Panc1 (cell line): Measurements from ENCODE around the gene ADAM11. TPM values are rescaled to one million over a fixed set of nuclear protein-coding genes. Genes with fewer than 3 reads are reported as not detected.
A peak's percentile ranks its signal among the peaks of the same experiment; 100 is the strongest.

Experiments
- ATAC-seq: fragments of 200-7000 bp; cut with Tn5 transposase; 2 replicates; pipeline ENCODE4 v1.9.1; 2020; ENCODE audit warnings: mild to moderate bottlenecking, moderate library complexity
- BruUV-seq: library from RNA; stranded (reverse); fragments of 400-500 nt; replicated peaks from 2 replicates; lab custom pipeline; 2021; lab: Mats Ljungman, UMichigan
- CTCF ChIA-PET: fragments of 300-600 bp; sonication (Branson Sonifier 250); formaldehyde crosslinking; loops from one replicate; lab custom pipeline; 2022; ENCODE audit warnings: antibody characterized with exemption; lab: Charles Lee
- POLR2A ChIA-PET: fragments of 300-600 bp; sonication (Branson Sonifier 250); formaldehyde crosslinking; loops from one replicate; lab custom pipeline; 2022; ENCODE audit warnings: antibody characterized with exemption; lab: Charles Lee
- DNase-seq: peaks from one replicate; pipeline ENCODE4 v3.0.0-alpha.2; 2010; ENCODE audit warnings: low read depth, low spot score
- H3K27ac ChIP-seq: 2 replicates; pipeline ENCODE4 v1.5.1; 2011; ENCODE audit warnings: mild to moderate bottlenecking, low read length, inconsistent platforms
- H3K27me3 ChIP-seq: fragments of 200-500 bp; sonication (Bioruptor generic); 2 replicates; pipeline ENCODE4 v1.6.0; 2014; ENCODE audit warnings: low read length, inconsistent platforms; ENCODE audit not compliant: control insufficient read depth, insufficient read depth
- H3K36me3 ChIP-seq: fragments of 200-500 bp; sonication (Bioruptor generic); 2 replicates; pipeline ENCODE4 v1.5.1; 2014; ENCODE audit warnings: inconsistent platforms, mild to moderate bottlenecking, low read length, moderate library complexity; ENCODE audit not compliant: control insufficient read depth, insufficient read depth
- H3K4me1 ChIP-seq: 2 replicates; pipeline ENCODE4 v1.5.1; 2011; ENCODE audit warnings: inconsistent platforms, mild to moderate bottlenecking, low read length, moderate library complexity; ENCODE audit not compliant: control insufficient read depth, insufficient read depth
- H3K4me3 ChIP-seq, 2 experiments: 2 replicates each; pipeline ENCODE4 v1.5.1; 2011 to 2012; ENCODE audit warnings: low read depth in 2 of 2, low read length in 2 of 2, mild to moderate bottlenecking in 2 of 2, inconsistent platforms in 1 of 2, moderate library complexity in 1 of 2
- H3K9me3 ChIP-seq: fragments of 200-500 bp; sonication (Bioruptor generic); 2 replicates; pipeline ENCODE4 v1.5.1; 2014; ENCODE audit warnings: low read depth, mild to moderate bottlenecking, inconsistent platforms, low read length, moderate library complexity; ENCODE audit not compliant: control insufficient read depth, insufficient read depth
- CTCF ChIP-seq: fragments of 450-650 bp; IDR thresholded peaks from 2 replicates; pipeline ENCODE4 v1.5.1; 2017; ENCODE audit warnings: mild to moderate bottlenecking
- POLR2AphosphoS5 ChIP-seq: IDR thresholded peaks from 2 replicates; pipeline ENCODE4 v1.6.1; 2012; ENCODE audit warnings: mild to moderate bottlenecking, low read depth, low read length, moderate library complexity
- SIN3A ChIP-seq: IDR thresholded peaks from 2 replicates; pipeline ENCODE4 v1.6.1; 2012; ENCODE audit warnings: low read depth, mild to moderate bottlenecking, low read length, moderate library complexity, borderline replicate concordance; ENCODE audit not compliant: insufficient read depth
- TCF7L2 ChIP-seq: IDR thresholded peaks from 2 replicates; pipeline ENCODE4 v1.6.1; 2011; ENCODE audit warnings: mild to moderate bottlenecking, low read depth, low read length, inconsistent platforms
- in situ Hi-C: cut with HindIII; loops from 2 replicates; pipeline ENCODE4 v1.10.0; 2016; ENCODE audit warnings: low sequenced_read_pairs, low pct_unique_long_range_greater_than_20kb
- intact Hi-C: fragments of 100-400 bp; cut with micrococcal nuclease; formaldehyde crosslinking; loops from one replicate; pipeline ENCODE4 v1.10.0; 2022; ENCODE audit not compliant: unreplicated experiment
- total RNA-seq: library from RNA; stranded (reverse); gene quantifications from one replicate; pipeline ENCODE4 v1.2.1, GENCODE V29; 2021; ENCODE audit not compliant: unreplicated experiment
- TF ChIP-seq, protein P1 (sequence below), 2 experiments: IDR thresholded peaks; 2 replicates each; pipeline ENCODE4 v1.6.1; 2011 to 2012; ENCODE audit warnings: low read depth in 2 of 2, control low read depth in 1 of 2, low read length in 1 of 2, mild to moderate bottlenecking in 1 of 2, moderate library complexity in 1 of 2; ENCODE audit not compliant: insufficient read depth in 1 of 2

The ADAM11 gene
- total RNA-seq, 1 experiment from 2014 or later = 3.5 TPM

- H3K9me3 ChIP-seq = no peaks in the 10 kb centered on the region
- peaks cover 36% of the 10 kb centered on the region for H3K4me1 ChIP-seq
- DNase-seq (no peak), ATAC-seq (peak; percentile 49)
- peaks cover under 1% of the 10 kb centered on the region; the same call in 1 of the 2 replicates for H3K36me3 ChIP-seq
- POLR2A ChIA-PET = interaction anchor here (1.0 kb wide), 1 partner anchor 66 kb away, joined by 3 read pairs; no protein-coding TSS in a partner anchor
- no peaks in the 10 kb centered on the region for H3K27me3 ChIP-seq
- no TSS peak for BruUV-seq
- TF ChIP-seq SIN3A (no peak), CTCF (no peak), TCF7L2 (no peak), POLR2AphosphoS5 (no peak)
- TF ChIP-seq, protein P1, sequence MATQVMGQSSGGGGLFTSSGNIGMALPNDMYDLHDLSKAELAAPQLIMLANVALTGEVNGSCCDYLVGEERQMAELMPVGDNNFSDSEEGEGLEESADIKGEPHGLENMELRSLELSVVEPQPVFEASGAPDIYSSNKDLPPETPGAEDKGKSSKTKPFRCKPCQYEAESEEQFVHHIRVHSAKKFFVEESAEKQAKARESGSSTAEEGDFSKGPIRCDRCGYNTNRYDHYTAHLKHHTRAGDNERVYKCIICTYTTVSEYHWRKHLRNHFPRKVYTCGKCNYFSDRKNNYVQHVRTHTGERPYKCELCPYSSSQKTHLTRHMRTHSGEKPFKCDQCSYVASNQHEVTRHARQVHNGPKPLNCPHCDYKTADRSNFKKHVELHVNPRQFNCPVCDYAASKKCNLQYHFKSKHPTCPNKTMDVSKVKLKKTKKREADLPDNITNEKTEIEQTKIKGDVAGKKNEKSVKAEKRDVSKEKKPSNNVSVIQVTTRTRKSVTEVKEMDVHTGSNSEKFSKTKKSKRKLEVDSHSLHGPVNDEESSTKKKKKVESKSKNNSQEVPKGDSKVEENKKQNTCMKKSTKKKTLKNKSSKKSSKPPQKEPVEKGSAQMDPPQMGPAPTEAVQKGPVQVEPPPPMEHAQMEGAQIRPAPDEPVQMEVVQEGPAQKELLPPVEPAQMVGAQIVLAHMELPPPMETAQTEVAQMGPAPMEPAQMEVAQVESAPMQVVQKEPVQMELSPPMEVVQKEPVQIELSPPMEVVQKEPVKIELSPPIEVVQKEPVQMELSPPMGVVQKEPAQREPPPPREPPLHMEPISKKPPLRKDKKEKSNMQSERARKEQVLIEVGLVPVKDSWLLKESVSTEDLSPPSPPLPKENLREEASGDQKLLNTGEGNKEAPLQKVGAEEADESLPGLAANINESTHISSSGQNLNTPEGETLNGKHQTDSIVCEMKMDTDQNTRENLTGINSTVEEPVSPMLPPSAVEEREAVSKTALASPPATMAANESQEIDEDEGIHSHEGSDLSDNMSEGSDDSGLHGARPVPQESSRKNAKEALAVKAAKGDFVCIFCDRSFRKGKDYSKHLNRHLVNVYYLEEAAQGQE (IDR thresholded peaks at IDR 0.05; ENCODE audit: insufficient read depth in 1 of 2, low read depth in 2 of 2, low read length in 1 of 2) = no peak
- CTCF ChIA-PET = interaction anchor here (1.4 kb wide), 1 partner anchor 20 kb away, joined by 5 read pairs; no protein-coding TSS in a partner anchor
- intact Hi-C loops (no loop called here), in situ Hi-C loops (no loop called here)
- H3K27ac ChIP-seq = peak overlapping the region; percentile 60
- H3K4me3 ChIP-seq = no peak overlapping the region
Measured at GRCh38 chr17:44795421-44795820, 36.6 kb downstream of the ADAM11 start.

DNA sequence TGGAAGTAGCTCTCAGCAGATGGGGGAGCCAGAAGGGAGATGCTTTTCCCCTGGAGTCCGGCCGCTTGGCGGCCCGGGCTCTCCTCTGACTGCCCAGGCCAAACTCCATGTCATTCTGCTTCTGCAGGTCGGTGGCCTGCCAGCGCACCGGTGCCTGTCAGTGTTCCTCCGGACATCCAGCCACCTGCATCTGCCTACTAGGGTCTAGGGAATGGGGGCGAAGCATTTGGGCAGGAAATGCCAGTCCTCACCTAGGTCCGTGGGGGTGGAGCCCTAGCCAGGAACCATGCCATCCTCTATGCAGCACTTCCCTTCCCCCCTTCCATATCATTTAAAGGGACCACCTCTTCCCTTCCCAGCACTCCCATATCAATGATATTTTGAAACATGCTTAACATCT lies 37.1 kb downstream of the ADAM11 start:
- peaks cover 36% of the 10 kb centered on the region for H3K4me1 ChIP-seq
- peak overlapping the region; percentile 60 for H3K27ac ChIP-seq
- ChIA-PET POLR2A (interaction anchor here (1.0 kb wide), 1 partner anchor 65 kb away, joined by 3 read pairs; no protein-coding TSS in a partner anchor), CTCF (no interaction called here)
- in situ Hi-C loops (no loop called here), intact Hi-C loops (no loop called here)
- ATAC-seq (peak; percentile 21), DNase-seq (no peak)
- peaks cover 5% of the 10 kb centered on the region; the same call in 1 of the 2 replicates for H3K36me3 ChIP-seq
- TF ChIP-seq CTCF = no peak
- no peak for TF ChIP-seq POLR2AphosphoS5
- no peak for TF ChIP-seq SIN3A
- TF ChIP-seq TCF7L2 = no peak
- TF ChIP-seq, protein P1 (IDR thresholded peaks at IDR 0.05; ENCODE audit: insufficient read depth in 1 of 2, low read depth in 2 of 2, low read length in 1 of 2) = no peak
- no peak overlapping the region for H3K4me3 ChIP-seq
- BruUV-seq = no TSS peak
- no peaks in the 10 kb centered on the region for H3K9me3 ChIP-seq
- no peaks in the 10 kb centered on the region for H3K27me3 ChIP-seq
